K562 (cell line): Measurements from ENCODE around the gene TSTD1. TPM values are rescaled to one million over a fixed set of nuclear protein-coding genes. Genes with fewer than 3 reads are reported as not detected.
A peak's percentile ranks its signal among the peaks of the same experiment; 100 is the strongest.

ENCODE experiments used
- BRF2 ChIP-seq: IDR thresholded peaks from 3 replicates; pipeline ENCODE4 v1.6.1; 2011; ENCODE audit warnings: borderline replicate concordance, mild to moderate bottlenecking; ENCODE audit not compliant: insufficient read length, insufficient read depth
- CCNT2 ChIP-seq: IDR thresholded peaks from 2 replicates; pipeline ENCODE4 v1.6.1; 2011; ENCODE audit warnings: borderline replicate concordance, low read depth, mild to moderate bottlenecking, moderate library complexity, mixed read lengths, low read length; ENCODE audit not compliant: insufficient read length; ENCODE audit errors: extremely low read depth
- CREB1 ChIP-seq, 2 experiments: sonication (generic) in 1 of 2; formaldehyde crosslinking in 1 of 2; IDR thresholded peaks; 2 replicates each; pipeline versions ENCODE4 v1.6.1 to v1.8.0; 2012 to 2022; ENCODE audit warnings: inconsistent platforms in 1 of 2, mild to moderate bottlenecking in 1 of 2, missing genetic modification reagents in 1 of 2, moderate library complexity in 1 of 2
- EP300 ChIP-seq: IDR thresholded peaks from 2 replicates; pipeline ENCODE4 v1.6.1; 2012; ENCODE audit warnings: low read length, improper control_type of control experiment
- GATA2 ChIP-seq: sonication (generic); formaldehyde crosslinking; IDR thresholded peaks from 2 replicates; pipeline ENCODE4 v1.4.0; 2020; ENCODE audit warnings: mild to moderate bottlenecking, missing genetic modification reagents
- GTF2A2 ChIP-seq: IDR thresholded peaks from 2 replicates; pipeline ENCODE4 v1.6.1; 2016; ENCODE audit warnings: mild to moderate bottlenecking, missing genetic modification characterization, missing compliant biosample characterization
- HDAC3 ChIP-seq: fragments of 450-650 bp; IDR thresholded peaks from 2 replicates; pipeline ENCODE4 v1.6.1; 2018; ENCODE audit warnings: borderline replicate concordance, mild to moderate bottlenecking, moderate library complexity; ENCODE audit not compliant: partially characterized antibody
- HOXB6 ChIP-seq: fragments of 250-450 bp; sonication (Bioruptor Pico); IDR thresholded peaks from 2 replicates; pipeline ENCODE4 v1.5.1; 2022; ENCODE audit warnings: mild to moderate bottlenecking, borderline replicate concordance
- MCM5 ChIP-seq: fragments of 450-650 bp; IDR thresholded peaks from 2 replicates; pipeline ENCODE4 v1.6.1; 2016; ENCODE audit warnings: low read depth
- NCOA1 ChIP-seq: fragments of 450-650 bp; IDR thresholded peaks from 2 replicates; pipeline ENCODE4 v1.6.1; 2016; ENCODE audit warnings: low read depth
- SLC30A9 ChIP-seq: fragments of 250-450 bp; sonication (Bioruptor Pico); IDR thresholded peaks from 2 replicates; pipeline ENCODE4 v1.8.0; 2022; ENCODE audit warnings: mild to moderate bottlenecking, moderate library complexity
- TAL1 ChIP-seq: fragments of 450-650 bp; IDR thresholded peaks from 2 replicates; pipeline ENCODE4 v1.6.1; 2016; ENCODE audit warnings: mild to moderate bottlenecking
- TRIM24 ChIP-seq, 2 experiments: fragments of 450-650 bp; IDR thresholded peaks; 2 replicates each; pipeline ENCODE4 v1.6.1; 2016
- polyA plus RNA-seq, 8 experiments: library from polyadenylated mRNA; depleted of rRNA in 4 of 8; stranded (reverse) in 5 of 8; unstranded in 3 of 8; fragments of >200 nt; fragmentation: Nextera tagmentation in 2 of 8; fragmentation: Illumina TruSeq in 1 of 8; extraction: Ambion mirVana in 2 of 8; extraction: Trizol in 1 of 8; gene quantifications; 2 replicates each; pipeline versions ENCODE4 v1.2.1 to v1.2.3, GENCODE V29; 2011 to 2014; ENCODE audit warnings: inconsistent platforms in 1 of 8, missing spikeins in 1 of 8
- total RNA-seq, 7 experiments: library from RNA; depleted of rRNA in 6 of 7; stranded (reverse); fragments of >200 nt in 6 of 7; fragmentation: Illumina TruSeq in 2 of 7; extraction: Trizol in 2 of 7; gene quantifications; 2 replicates each; pipeline versions ENCODE4 v1.2.1 to v1.2.3, GENCODE V29; 2011 to 2021; ENCODE audit warnings: low replicate concordance in 1 of 7
- TF ChIP-seq, protein P1 (sequence below): fragments of 150-350 bp; conservative IDR thresholded peaks from 2 replicates; pipeline ENCODE4 v1.6.1; 2014; ENCODE audit warnings: low read length
- TF ChIP-seq, protein P2 (sequence below): sonication (generic); formaldehyde crosslinking; IDR thresholded peaks from 2 replicates; pipeline ENCODE4 v1.8.0; 2022; ENCODE audit warnings: missing genetic modification reagents, mild to moderate bottlenecking, borderline replicate concordance
- TF ChIP-seq, protein P3 (sequence below), 2 experiments: fragments of 450-650 bp; IDR thresholded peaks; 2 replicates each; pipeline ENCODE4 v1.6.1; 2018; ENCODE audit warnings: mild to moderate bottlenecking in 2 of 2, low read depth in 1 of 2; ENCODE audit not compliant: partially characterized antibody in 2 of 2
- TF ChIP-seq, protein P4 (sequence below): fragments of 450-650 bp; IDR thresholded peaks from one replicate; pipeline ENCODE4 v1.6.1; 2018; ENCODE audit warnings: mild to moderate bottlenecking, moderate library complexity; ENCODE audit not compliant: partially characterized antibody

The TSTD1 gene
- total and polyA plus RNA-seq, 9 of the 15 experiments (the other 6 are each of a cell fraction or from before 2014, with no cell fraction given), result 0.23 to 0.53 TPM; not detected in 7

DNA sequence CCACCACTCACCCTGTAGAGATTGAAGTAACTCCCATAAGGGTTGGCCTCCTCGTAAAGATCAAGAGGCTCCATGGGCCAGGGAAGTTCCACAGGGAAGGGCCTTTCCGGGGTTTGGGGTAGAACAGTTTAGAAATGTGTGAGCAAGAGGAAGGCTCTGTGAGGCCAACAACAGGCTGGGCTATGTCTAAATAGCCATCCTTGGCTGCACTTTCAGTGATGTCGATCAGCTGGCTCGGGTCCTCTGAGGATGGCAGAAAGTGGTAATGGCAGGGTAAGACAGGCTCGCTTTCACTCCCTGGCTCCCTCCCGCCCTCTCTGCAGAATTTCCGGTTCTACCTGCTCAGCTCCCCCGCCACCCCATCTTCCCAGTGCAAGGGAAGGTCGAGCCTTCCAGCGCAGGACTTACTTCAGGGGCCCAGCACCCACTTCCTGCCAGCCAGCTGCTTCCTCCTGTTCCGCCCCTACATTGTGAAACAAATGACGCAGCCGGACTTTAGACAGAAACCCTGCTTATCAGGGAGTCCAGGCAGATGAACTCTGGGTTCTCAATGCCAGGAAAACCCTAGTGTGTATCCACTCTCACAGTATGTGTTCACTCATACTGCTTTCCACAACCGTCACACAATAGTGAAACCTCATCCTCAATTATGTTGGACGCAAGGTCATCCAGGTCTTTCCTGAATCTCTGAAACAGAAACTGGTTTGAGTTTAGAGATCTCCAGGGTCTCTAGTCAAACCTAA, 25.1 kb downstream of the TSTD1 start (continued):
- TF ChIP-seq TAL1, result peak; percentile 87
- TF ChIP-seq, protein P1, sequence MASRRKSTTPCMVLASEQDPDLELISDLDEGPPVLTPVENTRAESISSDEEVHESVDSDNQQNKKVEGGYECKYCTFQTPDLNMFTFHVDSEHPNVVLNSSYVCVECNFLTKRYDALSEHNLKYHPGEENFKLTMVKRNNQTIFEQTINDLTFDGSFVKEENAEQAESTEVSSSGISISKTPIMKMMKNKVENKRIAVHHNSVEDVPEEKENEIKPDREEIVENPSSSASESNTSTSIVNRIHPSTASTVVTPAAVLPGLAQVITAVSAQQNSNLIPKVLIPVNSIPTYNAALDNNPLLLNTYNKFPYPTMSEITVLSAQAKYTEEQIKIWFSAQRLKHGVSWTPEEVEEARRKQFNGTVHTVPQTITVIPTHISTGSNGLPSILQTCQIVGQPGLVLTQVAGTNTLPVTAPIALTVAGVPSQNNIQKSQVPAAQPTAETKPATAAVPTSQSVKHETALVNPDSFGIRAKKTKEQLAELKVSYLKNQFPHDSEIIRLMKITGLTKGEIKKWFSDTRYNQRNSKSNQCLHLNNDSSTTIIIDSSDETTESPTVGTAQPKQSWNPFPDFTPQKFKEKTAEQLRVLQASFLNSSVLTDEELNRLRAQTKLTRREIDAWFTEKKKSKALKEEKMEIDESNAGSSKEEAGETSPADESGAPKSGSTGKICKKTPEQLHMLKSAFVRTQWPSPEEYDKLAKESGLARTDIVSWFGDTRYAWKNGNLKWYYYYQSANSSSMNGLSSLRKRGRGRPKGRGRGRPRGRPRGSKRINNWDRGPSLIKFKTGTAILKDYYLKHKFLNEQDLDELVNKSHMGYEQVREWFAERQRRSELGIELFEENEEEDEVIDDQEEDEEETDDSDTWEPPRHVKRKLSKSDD, result no peak
- TF ChIP-seq BRF2, result no peak
- peak; percentile 86; the same call in 1 of the 2 replicates for TF ChIP-seq NCOA1
- TF ChIP-seq, protein P2, sequence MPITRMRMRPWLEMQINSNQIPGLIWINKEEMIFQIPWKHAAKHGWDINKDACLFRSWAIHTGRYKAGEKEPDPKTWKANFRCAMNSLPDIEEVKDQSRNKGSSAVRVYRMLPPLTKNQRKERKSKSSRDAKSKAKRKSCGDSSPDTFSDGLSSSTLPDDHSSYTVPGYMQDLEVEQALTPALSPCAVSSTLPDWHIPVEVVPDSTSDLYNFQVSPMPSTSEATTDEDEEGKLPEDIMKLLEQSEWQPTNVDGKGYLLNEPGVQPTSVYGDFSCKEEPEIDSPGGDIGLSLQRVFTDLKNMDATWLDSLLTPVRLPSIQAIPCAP (CRISPR knock-in tag), result no peak
- TF ChIP-seq HOXB6, result no peak
- TF ChIP-seq, protein P3, sequence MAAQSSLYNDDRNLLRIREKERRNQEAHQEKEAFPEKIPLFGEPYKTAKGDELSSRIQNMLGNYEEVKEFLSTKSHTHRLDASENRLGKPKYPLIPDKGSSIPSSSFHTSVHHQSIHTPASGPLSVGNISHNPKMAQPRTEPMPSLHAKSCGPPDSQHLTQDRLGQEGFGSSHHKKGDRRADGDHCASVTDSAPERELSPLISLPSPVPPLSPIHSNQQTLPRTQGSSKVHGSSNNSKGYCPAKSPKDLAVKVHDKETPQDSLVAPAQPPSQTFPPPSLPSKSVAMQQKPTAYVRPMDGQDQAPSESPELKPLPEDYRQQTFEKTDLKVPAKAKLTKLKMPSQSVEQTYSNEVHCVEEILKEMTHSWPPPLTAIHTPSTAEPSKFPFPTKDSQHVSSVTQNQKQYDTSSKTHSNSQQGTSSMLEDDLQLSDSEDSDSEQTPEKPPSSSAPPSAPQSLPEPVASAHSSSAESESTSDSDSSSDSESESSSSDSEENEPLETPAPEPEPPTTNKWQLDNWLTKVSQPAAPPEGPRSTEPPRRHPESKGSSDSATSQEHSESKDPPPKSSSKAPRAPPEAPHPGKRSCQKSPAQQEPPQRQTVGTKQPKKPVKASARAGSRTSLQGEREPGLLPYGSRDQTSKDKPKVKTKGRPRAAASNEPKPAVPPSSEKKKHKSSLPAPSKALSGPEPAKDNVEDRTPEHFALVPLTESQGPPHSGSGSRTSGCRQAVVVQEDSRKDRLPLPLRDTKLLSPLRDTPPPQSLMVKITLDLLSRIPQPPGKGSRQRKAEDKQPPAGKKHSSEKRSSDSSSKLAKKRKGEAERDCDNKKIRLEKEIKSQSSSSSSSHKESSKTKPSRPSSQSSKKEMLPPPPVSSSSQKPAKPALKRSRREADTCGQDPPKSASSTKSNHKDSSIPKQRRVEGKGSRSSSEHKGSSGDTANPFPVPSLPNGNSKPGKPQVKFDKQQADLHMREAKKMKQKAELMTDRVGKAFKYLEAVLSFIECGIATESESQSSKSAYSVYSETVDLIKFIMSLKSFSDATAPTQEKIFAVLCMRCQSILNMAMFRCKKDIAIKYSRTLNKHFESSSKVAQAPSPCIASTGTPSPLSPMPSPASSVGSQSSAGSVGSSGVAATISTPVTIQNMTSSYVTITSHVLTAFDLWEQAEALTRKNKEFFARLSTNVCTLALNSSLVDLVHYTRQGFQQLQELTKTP (IDR thresholded peaks at IDR 0.05; ENCODE audit: low read depth in 1 of 2, partially characterized antibody in 2 of 2), result peak in 1 of 2 experiments; percentile 16
- peak; percentile 36 for TF ChIP-seq CCNT2
- TF ChIP-seq, protein P4, sequence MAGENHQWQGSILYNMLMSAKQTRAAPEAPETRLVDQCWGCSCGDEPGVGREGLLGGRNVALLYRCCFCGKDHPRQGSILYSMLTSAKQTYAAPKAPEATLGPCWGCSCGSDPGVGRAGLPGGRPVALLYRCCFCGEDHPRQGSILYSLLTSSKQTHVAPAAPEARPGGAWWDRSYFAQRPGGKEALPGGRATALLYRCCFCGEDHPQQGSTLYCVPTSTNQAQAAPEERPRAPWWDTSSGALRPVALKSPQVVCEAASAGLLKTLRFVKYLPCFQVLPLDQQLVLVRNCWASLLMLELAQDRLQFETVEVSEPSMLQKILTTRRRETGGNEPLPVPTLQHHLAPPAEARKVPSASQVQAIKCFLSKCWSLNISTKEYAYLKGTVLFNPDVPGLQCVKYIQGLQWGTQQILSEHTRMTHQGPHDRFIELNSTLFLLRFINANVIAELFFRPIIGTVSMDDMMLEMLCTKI, result no peak
- peak; percentile 81 for TF ChIP-seq GATA2 (CRISPR knock-in tag)
- no peak for TF ChIP-seq MCM5
- TF ChIP-seq GTF2A2 (tag), result no peak
- TF ChIP-seq CREB1 (IDR thresholded peaks at IDR 0.05), result peak; percentile 85
- TF ChIP-seq CREB1 (CRISPR knock-in tag; IDR thresholded peaks at IDR 0.05), result peak; percentile 59
- TF ChIP-seq HDAC3, result peak; percentile 69
- TF ChIP-seq SLC30A9 (CRISPR knock-in tag), result no peak
- TF ChIP-seq EP300, result peak; percentile 93
- TF ChIP-seq TRIM24 (IDR thresholded peaks at IDR 0.05), result peak; percentile 89 to 93
